Stimulated activated CD8-positive, alpha-beta memory T cell treated with anti-CD3 and anti-CD28 coated beads, Interleukin-2, amount 100 ng/mL, for 48 hours (primary cell): ENCODE data around the gene BTBD9.

Experiments used
- DNase-seq, 2 donors: peaks; one replicate each; pipeline ENCODE4 v3.0.0-alpha.2; 2020; ENCODE audit warnings: low read depth in 2 of 2

BTBD9 gene

GRCh38 chr6:38599261-38599660 lies 40.5 kb downstream of the BTBD9 start:
- no peak for DNase-seq

GRCh38 chr6:38593998-38594665 lies 45.6 kb downstream of the BTBD9 start:
- no peak for DNase-seq

GRCh38 chr6:38593409-38593808 lies 46.3 kb downstream of the BTBD9 start:
- DNase-seq: no peak

- no peak for DNase-seq
These were observed 48.3 kb downstream of the BTBD9 start for GRCh38 chr6:38591439-38591838.

GRCh38 chr6:38589367-38589720 lies 50.4 kb downstream of the BTBD9 start:
- no peak for DNase-seq

GRCh38 chr6:38588631-38589366 lies 50.9 kb downstream of the BTBD9 start:
- DNase-seq: no peak

GRCh38 chr6:38587766-38588362 lies 51.9 kb downstream of the BTBD9 start:
- no peak for DNase-seq

GRCh38 chr6:38586992-38587391 lies 52.7 kb downstream of the BTBD9 start:
- DNase-seq: no peak

GRCh38 chr6:38584731-38585130 lies 55.0 kb downstream of the BTBD9 start:
- no peak for DNase-seq

- DNase-seq: no peak
These were observed 56.2 kb downstream of the BTBD9 start for GRCh38 chr6:38583523-38583922.

GRCh38 chr6:38580030-38580429 lies 59.7 kb downstream of the BTBD9 start:
- DNase-seq: no peak

- DNase-seq: no peak
These were observed 60.6 kb downstream of the BTBD9 start for GRCh38 chr6:38579010-38579628.

- no peak for DNase-seq
These were observed 61.7 kb downstream of the BTBD9 start for GRCh38 chr6:38578075-38578474.

- DNase-seq: no peak
These were observed 62.2 kb downstream of the BTBD9 start for GRCh38 chr6:38577492-38577891.

- no peak for DNase-seq
These were observed 65.8 kb downstream of the BTBD9 start for GRCh38 chr6:38573801-38574395.

- DNase-seq: no peak
These were observed 67.4 kb downstream of the BTBD9 start for GRCh38 chr6:38572186-38572813.

- DNase-seq: no peak
These were observed 68.0 kb downstream of the BTBD9 start for GRCh38 chr6:38571721-38572120.

- DNase-seq: no peak
These were observed 69.0 kb downstream of the BTBD9 start for GRCh38 chr6:38570750-38571149.

- no peak for DNase-seq
These were observed 72.3 kb downstream of the BTBD9 start for GRCh38 chr6:38567436-38567835.

GRCh38 chr6:38566295-38567030 lies 73.3 kb downstream of the BTBD9 start:
- DNase-seq: no peak

GRCh38 chr6:38564301-38564700 lies 75.4 kb downstream of the BTBD9 start:
- no peak for DNase-seq
